ENCODE results near the gene SPTBN5.

The SPTBN5 gene

DNA sequence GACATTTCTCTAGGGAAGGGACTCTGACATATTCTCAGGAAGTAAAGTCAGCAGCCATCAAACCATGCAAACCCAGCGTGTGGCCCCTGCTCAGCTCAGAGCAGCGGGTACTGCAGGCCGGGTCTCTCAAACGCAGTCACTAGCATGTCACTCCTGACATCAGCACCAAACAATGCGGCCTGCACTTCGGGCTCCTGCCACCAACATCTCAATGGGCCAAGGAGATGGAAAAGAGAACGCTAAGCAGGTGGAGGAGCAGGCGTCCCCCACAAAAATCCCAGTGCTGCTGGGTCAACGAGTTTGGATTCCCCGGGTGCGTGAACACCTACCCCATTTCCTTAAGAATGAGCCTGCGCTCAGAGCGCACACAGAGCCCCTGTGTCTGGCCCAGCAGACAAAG, 9.9 kb upstream of the SPTBN5 start:
- no peak for DNase-seq (ENCODE audit: low read depth)

DNA sequence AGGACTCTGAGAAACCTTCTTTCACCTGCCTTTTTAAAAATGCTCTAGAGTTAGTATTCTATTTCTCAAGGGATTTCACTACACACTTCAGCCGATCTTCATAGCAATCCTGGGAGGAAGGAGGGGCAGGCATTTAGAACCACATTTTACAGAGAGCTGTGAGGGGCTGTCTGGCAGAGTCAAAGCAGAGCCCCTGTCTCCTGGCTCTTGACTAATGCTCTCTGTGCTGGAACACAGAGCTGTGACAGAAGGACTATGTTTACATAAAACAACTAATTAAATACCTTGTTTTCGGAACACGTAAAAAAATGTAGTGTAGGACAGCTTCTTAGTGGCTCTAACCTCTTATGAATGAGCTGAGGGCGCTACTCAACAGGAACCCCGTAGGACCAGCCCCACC, 7.6 kb upstream of the SPTBN5 start:
- no peak for DNase-seq (ENCODE audit: low read depth)

DNA sequence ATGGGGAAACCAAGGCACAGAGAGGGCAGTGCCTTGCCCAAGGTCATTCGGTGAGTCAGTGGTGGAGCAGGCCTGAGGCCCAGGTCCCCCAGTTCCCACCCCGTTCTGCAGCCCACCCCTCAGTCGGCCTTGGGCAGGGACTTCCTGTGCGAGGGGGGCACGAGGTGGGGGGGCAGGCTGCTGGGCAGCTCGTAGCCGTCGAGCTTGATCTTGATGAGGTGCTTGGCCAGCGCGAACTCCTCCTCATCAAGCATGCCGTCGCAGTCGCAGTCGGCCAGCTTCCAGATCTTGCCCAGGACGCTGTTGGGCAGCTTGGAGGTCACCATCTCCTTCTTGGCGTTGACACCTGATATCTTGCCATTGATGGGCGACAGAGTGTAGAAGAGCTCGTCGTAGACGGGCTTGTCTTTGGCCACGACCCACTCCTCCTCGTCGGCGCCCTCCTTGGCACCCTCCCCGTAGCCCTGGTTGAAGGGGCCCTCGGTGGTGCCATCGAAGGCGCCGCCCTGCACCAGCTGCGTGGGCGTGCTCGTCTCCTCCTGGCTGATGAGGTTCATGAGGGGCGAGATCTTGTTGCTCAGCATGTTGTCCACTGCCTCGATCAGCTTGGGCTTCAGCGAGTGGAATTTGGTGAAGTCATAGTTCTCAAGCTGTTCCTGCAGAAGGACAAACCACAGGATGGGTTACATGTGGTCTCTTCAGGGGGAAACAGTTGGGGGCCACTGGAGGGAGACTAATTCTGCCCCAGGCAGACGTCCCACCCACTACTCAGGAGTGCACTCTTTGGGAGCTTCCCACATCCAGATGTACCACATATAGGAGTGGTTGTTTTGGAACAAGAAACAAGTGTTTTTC, 6.9 kb upstream of the SPTBN5 start:
- DNase-seq (ENCODE audit: low read depth), result no peak

DNA sequence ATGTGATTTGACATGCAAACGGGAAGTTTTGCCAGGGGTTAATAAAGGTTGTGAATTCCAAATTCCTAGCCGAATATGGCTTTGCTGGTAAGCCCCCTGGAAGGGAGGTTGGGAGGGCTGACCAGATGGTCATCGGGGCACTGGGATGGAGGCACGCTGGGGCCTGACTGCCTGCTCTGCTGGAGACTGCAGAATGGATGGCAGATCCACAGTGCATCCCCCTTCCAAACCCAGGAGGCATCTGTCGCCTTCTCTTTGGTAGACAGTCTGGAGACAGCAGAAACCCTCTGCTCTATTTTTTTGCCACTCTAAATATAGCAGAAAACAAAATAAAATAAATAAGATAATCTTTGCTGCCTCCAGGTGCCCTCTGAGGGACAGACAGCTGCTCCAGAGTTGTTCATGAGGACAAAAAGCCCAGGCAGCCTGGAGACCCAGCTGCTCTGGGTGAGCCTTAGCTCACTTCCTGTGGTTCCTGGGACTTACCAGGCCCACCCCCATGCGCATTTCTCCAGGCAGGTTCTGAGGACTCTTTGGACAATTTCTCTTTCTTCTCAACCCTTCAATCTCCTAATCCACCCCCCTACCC, 6.1 kb upstream of the SPTBN5 start:
- DNase-seq (ENCODE audit: low read depth), result no peak

- no peak for DNase-seq (ENCODE audit: low read depth)
Observed at GRCh38 chr15:41897363-41897799, 3.5 kb upstream of the SPTBN5 start.

DNA sequence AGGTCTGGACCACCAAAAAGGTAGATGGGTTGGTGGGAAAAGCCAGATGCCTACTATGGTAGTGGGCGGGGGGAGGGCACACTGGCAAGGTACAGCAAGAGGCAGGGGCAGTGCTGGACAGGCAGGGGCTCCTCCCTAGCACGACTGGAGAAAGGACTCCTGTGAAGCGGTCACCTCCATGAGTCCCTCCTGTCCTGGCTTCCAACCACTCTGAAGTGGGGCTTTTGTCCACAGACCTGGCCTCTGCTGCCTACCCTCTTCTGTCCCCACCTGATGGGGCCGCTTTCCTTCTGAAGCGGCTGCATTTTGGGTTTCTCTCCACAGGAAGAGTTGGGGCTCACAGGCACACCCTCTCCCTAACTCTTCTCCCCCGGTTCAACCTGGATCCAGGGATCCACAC, 2.7 kb upstream of the SPTBN5 start:
- no peak for DNase-seq (ENCODE audit: low read depth)

- no peak for DNase-seq (ENCODE audit: low read depth)
Observed at GRCh38 chr15:41895957-41896356, 2.1 kb upstream of the SPTBN5 start.

- DNase-seq (ENCODE audit: low read depth), result no peak
Observed at GRCh38 chr15:41895491-41895890, 1.6 kb upstream of the SPTBN5 start.

- no peak for DNase-seq (ENCODE audit: low read depth)
Observed at GRCh38 chr15:41894791-41895463, 1.1 kb upstream of the SPTBN5 start.

DNA sequence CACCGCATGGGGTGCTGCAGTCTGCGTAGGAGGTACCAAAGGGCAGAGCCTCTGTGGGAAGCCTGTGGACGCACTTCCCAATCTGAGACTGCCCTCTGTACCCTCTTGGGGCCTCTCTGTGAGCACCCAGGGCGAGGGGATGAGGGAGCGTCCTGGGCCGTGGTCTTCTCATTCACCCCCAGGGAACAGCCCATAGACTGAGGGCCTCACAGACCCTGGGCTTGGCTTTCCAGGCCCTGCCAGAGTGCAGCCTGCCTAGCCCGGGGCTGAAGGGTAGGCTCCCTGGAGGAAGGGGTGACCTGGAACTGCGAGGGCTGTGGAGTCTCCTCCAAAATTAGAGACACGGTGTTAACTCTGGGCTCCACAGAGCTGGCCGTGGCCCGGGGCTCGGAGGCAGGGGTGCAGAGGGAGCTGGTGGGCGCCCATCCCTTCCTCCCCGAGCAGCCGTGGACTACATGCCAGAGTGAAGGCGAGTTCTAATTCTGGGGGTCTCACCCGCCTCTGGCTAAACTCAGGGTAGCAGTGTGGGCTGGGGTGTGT, 468 bp upstream of the SPTBN5 start:
- DNase-seq (ENCODE audit: low read depth), result no peak

GRCh38 chr15:41892621-41893421, 1.0 kb downstream of the SPTBN5 start:
- no peak for DNase-seq (ENCODE audit: low read depth)

GRCh38 chr15:41891946-41892345, 1.9 kb downstream of the SPTBN5 start:
- DNase-seq (ENCODE audit: low read depth), result no peak

GRCh38 chr15:41891226-41891625, 2.6 kb downstream of the SPTBN5 start:
- DNase-seq (ENCODE audit: low read depth), result no peak

- DNase-seq (ENCODE audit: low read depth), result no peak
Observed at GRCh38 chr15:41890050-41890690, 3.7 kb downstream of the SPTBN5 start.

DNA sequence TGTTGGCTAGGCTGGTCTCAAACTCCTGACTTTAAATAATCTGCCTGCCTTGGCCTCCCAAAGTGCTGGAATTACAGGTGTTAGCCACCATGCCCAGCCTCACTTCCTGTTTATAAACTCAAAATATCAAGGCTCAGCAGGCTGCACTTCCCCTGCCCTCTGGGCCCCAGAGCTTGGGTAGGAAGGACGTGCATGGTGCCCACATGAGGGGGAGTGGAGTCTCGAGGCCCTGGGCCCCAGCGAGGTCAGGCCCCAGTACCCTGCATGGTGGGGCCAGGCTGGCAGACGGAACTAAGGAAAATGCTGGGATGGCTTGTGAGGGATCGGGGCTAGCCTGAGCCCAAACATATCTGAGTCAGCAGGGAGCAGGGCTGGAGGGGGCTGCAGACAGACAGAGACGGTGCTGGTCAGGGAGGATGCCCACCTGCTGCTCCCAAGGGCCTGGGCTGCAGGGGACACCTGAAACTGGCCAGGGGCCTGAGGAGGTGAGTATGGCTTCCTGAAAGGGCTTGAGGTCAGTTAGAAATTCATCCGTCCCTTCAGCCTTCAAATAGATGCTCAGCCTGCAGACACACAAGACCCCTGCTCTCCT, 5.1 kb downstream of the SPTBN5 start:
- no peak for DNase-seq (ENCODE audit: low read depth)

DNA sequence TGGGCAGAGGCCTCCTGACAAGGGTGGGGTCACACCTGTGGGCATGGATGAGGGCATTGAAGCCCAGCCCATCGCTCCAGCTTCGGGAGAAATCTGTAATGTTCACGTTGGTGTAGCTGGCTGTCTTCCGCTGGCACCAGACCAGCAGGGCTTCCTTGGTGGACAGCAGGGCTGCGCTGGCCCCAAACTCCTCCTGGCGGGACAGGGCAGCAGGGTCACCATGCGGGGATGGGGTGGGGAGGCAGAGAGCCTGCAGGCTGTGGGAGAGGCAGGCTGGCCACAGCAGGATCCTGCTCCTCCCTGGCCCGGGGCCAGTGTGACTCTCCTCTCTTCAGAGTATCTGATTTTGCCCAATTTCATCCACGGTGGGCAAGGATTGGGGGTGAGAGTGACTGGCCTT, 6.0 kb downstream of the SPTBN5 start:
- DNase-seq (ENCODE audit: low read depth), result no peak

GRCh38 chr15:41887161-41887560, 6.7 kb downstream of the SPTBN5 start:
- DNase-seq (ENCODE audit: low read depth), result no peak

DNA sequence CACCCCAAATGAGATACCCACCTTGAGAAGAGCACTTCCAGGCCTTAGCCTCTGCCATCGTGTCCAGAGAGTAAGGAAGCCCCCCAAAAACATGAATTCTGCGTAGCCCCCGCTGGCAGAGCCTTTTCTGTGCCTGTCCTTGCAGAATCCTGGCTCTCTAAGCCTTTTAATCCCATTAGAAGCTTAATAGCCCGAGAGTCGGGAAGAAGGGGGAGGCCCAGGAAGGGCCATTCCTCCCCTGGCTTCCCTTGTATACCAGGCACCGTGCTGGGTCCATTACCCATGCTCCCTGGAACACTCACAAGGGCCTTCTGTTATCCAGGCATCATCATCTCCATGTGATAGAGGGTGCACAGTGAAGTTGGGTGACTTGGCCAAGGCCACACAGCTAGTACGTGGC, 7.1 kb downstream of the SPTBN5 start:
- no peak for DNase-seq (ENCODE audit: low read depth)

DNA sequence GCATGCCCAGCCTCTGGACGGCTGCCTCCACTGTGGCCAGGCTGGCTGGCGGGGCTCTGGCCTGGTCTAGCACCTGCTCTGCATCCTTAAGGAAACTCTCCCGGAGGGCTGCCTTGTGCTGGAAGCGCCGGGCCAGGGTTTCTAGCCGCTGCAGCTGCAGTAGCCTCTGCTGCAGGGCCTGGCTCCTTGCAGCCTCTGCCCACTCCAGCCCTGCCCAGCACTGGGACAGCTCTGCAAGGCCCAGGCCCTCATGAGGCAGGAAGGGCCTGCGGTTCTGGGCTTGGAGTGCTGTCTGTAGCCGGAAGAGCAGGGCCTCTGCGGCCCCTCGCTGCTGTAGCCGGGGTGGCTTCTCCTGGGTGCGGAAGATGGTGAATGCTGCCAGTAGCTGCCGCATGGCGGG, 8.0 kb downstream of the SPTBN5 start:
- no peak for DNase-seq (ENCODE audit: low read depth)

DNA sequence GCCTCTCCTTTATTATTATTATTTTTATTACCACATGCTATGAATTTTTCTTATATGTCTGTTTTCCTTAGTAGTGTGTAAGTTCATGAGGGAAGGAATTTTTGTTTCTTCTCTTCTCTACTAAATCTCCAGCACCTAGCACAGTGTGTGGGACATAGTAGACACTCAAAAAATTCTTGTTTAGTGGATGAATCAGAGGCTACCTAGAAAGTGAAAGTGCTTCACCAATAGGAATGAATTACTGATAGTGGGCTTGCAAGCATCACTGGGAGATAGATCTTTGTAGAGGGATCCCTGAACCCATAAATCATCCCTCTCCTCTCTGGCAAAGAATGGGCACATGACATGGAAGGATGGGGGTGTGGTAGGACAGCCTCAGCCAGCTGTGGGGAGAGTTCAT, 8.5 kb downstream of the SPTBN5 start:
- no peak for DNase-seq (ENCODE audit: low read depth)

DNA sequence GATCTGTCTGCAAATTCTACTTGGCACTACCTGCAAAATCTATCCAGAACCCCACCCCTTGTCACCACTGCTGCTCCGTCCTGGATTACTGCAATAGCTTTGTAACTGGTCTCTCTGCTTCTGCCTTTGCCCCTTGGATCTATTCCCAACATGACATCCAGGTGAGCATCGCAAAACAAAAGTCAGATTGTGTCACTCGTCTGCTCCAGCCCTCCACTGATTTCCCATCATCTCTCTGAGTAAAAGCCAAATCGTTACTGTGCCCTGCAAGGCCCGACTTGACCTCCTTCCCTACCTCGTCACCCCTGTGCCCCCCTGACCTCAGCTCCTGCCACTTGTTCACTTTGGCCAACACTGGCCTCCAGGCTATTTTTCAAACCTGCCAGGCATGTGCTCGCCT, 9.4 kb downstream of the SPTBN5 start:
- DNase-seq (ENCODE audit: low read depth), result no peak
